ENCODE results near the gene FLII.

FLII gene

GRCh38 chr17:18234853-18235380, 23.6 kb downstream of the FLII start:
- no peak overlapping the region for H3K4me3 ChIP-seq (ENCODE audit: insufficient read depth in 1 of 2, low read depth in 1 of 2, low read length in 2 of 2)
- H3K23ac ChIP-seq (ENCODE audit: low read length in 2 of 2), result no peak overlapping the region
- no peak overlapping the region for H3K4me2 ChIP-seq (ENCODE audit: low read length, poor library complexity, severe bottlenecking)
- no peaks in the 10 kb centered on the region for H3K9me3 ChIP-seq (ENCODE audit: control insufficient read depth, low read length)
- H4K91ac ChIP-seq (ENCODE audit: low read length), result no peak overlapping the region
- H4K8ac ChIP-seq (ENCODE audit: low read length), result no peak overlapping the region
- H2BK15ac ChIP-seq (ENCODE audit: low read depth, poor library complexity, severe bottlenecking), result no peak overlapping the region
- H2AFZ ChIP-seq (ENCODE audit: low read depth, low read length), result no peak overlapping the region
- no peak overlapping the region for H3K27ac ChIP-seq (ENCODE audit: low read length, poor library complexity, severe bottlenecking)
- no peak overlapping the region for H2BK120ac ChIP-seq (ENCODE audit: low read depth, low read length)
- no peak overlapping the region for H3K9ac ChIP-seq (ENCODE audit: low read length)
- no peak overlapping the region for H3K18ac ChIP-seq (ENCODE audit: low read depth in 1 of 2, low read length in 2 of 2)
- H2AK5ac ChIP-seq (ENCODE audit: low read length, severe bottlenecking), result peak overlapping the region; percentile 24
- peaks cover 25% of the 10 kb centered on the region for H3K79me1 ChIP-seq (replicated peaks; ENCODE audit: low read length, poor library complexity, severe bottlenecking)
- 96% methylated on average over 22 of the region's 22 CpGs for WGBS
- H3K36me3 ChIP-seq (ENCODE audit: control insufficient read depth in 1 of 2, insufficient read depth in 2 of 2, low read depth in 1 of 2, low read length in 2 of 2), result peaks cover 75 to 81% of the 10 kb centered on the region in 2 experiments
- H3K27me3 ChIP-seq (ENCODE audit: control insufficient read depth in 1 of 2, insufficient read depth in 1 of 2, low read length in 2 of 2), result no peaks in the 10 kb centered on the region
- H2BK12ac ChIP-seq (ENCODE audit: low read length in 2 of 2), result no peak overlapping the region
- H3K4ac ChIP-seq (ENCODE audit: low read depth in 1 of 2, low read length in 2 of 2), result no peak overlapping the region
- no peak overlapping the region for H3K14ac ChIP-seq (ENCODE audit: low read length in 2 of 2)
- H3K4me1 ChIP-seq (ENCODE audit: control insufficient read depth, insufficient read depth, low read depth, low read length), result peaks cover 27% of the 10 kb centered on the region
- DNase-seq, result no peak
- H2BK5ac ChIP-seq (ENCODE audit: low read depth, low read length, poor library complexity, severe bottlenecking), result no peak overlapping the region

- Histone ChIP-seq H4K8ac (ENCODE audit: low read length) (no peak overlapping the region), H3K18ac (ENCODE audit: low read depth in 1 of 2, low read length in 2 of 2) (no peak overlapping the region), H3K4me2 (ENCODE audit: low read length, poor library complexity, severe bottlenecking) (no peak overlapping the region), H3K4ac (ENCODE audit: low read depth in 1 of 2, low read length in 2 of 2) (no peak overlapping the region), H3K36me3 (ENCODE audit: control insufficient read depth in 1 of 2, insufficient read depth in 2 of 2, low read depth in 1 of 2, low read length in 2 of 2) (peaks cover 66 to 77% of the 10 kb centered on the region in 2 experiments), H2AFZ (ENCODE audit: low read depth, low read length) (no peak overlapping the region), H3K27me3 (ENCODE audit: control insufficient read depth in 1 of 2, insufficient read depth in 1 of 2, low read length in 2 of 2) (no peaks in the 10 kb centered on the region), H3K4me1 (ENCODE audit: control insufficient read depth, insufficient read depth, low read depth, low read length) (peaks cover 28% of the 10 kb centered on the region), H3K9ac (ENCODE audit: low read length) (no peak overlapping the region), H3K9me3 (ENCODE audit: control insufficient read depth, low read length) (no peaks in the 10 kb centered on the region), H2BK12ac (ENCODE audit: low read length in 2 of 2) (no peak overlapping the region), H2AK5ac (ENCODE audit: low read length, severe bottlenecking) (no peak overlapping the region), H2BK15ac (ENCODE audit: low read depth, poor library complexity, severe bottlenecking) (no peak overlapping the region), H3K27ac (ENCODE audit: low read length, poor library complexity, severe bottlenecking) (no peak overlapping the region), H2BK120ac (ENCODE audit: low read depth, low read length) (no peak overlapping the region), H3K4me3 (ENCODE audit: insufficient read depth in 1 of 2, low read depth in 1 of 2, low read length in 2 of 2) (no peak overlapping the region), H3K23ac (ENCODE audit: low read length in 2 of 2) (no peak overlapping the region), H3K14ac (ENCODE audit: low read length in 2 of 2) (no peak overlapping the region), H2BK5ac (ENCODE audit: low read depth, low read length, poor library complexity, severe bottlenecking) (no peak overlapping the region), H4K91ac (ENCODE audit: low read length) (peak overlapping the region; percentile 40), H3K79me1 (replicated peaks; ENCODE audit: low read length, poor library complexity, severe bottlenecking) (peaks cover 32% of the 10 kb centered on the region)
- WGBS, result 96% methylated on average over 22 of the region's 22 CpGs
- no peak for DNase-seq
Measured at GRCh38 chr17:18233803-18234518, 24.6 kb downstream of the FLII start.

GRCh38 chr17:18231164-18231563, 27.4 kb downstream of the FLII start:
- no peak overlapping the region for H2AFZ ChIP-seq (ENCODE audit: low read depth, low read length)
- no peak overlapping the region for H3K18ac ChIP-seq (ENCODE audit: low read depth in 1 of 2, low read length in 2 of 2)
- peaks cover 37% of the 10 kb centered on the region for H3K4me1 ChIP-seq (ENCODE audit: control insufficient read depth, insufficient read depth, low read depth, low read length)
- H4K91ac ChIP-seq (ENCODE audit: low read length), result no peak overlapping the region
- H3K9ac ChIP-seq (ENCODE audit: low read length), result no peak overlapping the region
- H3K27me3 ChIP-seq (ENCODE audit: control insufficient read depth in 1 of 2, insufficient read depth in 1 of 2, low read length in 2 of 2), result no peaks in the 10 kb centered on the region
- H3K23ac ChIP-seq (ENCODE audit: low read length in 2 of 2), result no peak overlapping the region
- no peak overlapping the region for H2BK15ac ChIP-seq (ENCODE audit: low read depth, poor library complexity, severe bottlenecking)
- 69% methylated on average over 9 of the region's 9 CpGs for WGBS
- H3K27ac ChIP-seq (ENCODE audit: low read length, poor library complexity, severe bottlenecking), result no peak overlapping the region
- peaks cover 45% of the 10 kb centered on the region for H3K79me1 ChIP-seq (replicated peaks; ENCODE audit: low read length, poor library complexity, severe bottlenecking)
- no peak overlapping the region for H4K8ac ChIP-seq (ENCODE audit: low read length)
- no peak overlapping the region for H3K4me2 ChIP-seq (ENCODE audit: low read length, poor library complexity, severe bottlenecking)
- H2BK12ac ChIP-seq (ENCODE audit: low read length in 2 of 2), result no peak overlapping the region
- DNase-seq, result no peak
- H2BK120ac ChIP-seq (ENCODE audit: low read depth, low read length), result no peak overlapping the region
- peak overlapping the region in 1 of 2 experiments; percentile 71 for H3K14ac ChIP-seq (ENCODE audit: low read length in 2 of 2)
- H3K36me3 ChIP-seq (ENCODE audit: control insufficient read depth in 1 of 2, insufficient read depth in 2 of 2, low read depth in 1 of 2, low read length in 2 of 2), result peaks cover 40 to 51% of the 10 kb centered on the region in 2 experiments
- no peak overlapping the region for H2AK5ac ChIP-seq (ENCODE audit: low read length, severe bottlenecking)
- H3K4me3 ChIP-seq (ENCODE audit: insufficient read depth in 1 of 2, low read depth in 1 of 2, low read length in 2 of 2), result no peak overlapping the region
- H3K9me3 ChIP-seq (ENCODE audit: control insufficient read depth, low read length), result no peaks in the 10 kb centered on the region
- H2BK5ac ChIP-seq (ENCODE audit: low read depth, low read length, poor library complexity, severe bottlenecking), result no peak overlapping the region
- H3K4ac ChIP-seq (ENCODE audit: low read depth in 1 of 2, low read length in 2 of 2), result no peak overlapping the region

GRCh38 chr17:18230288-18231141, 28.0 kb downstream of the FLII start:
- Histone ChIP-seq H2AFZ (ENCODE audit: low read depth, low read length) (no peak overlapping the region), H2BK5ac (ENCODE audit: low read depth, low read length, poor library complexity, severe bottlenecking) (no peak overlapping the region), H3K9ac (ENCODE audit: low read length) (no peak overlapping the region), H3K36me3 (ENCODE audit: control insufficient read depth in 1 of 2, insufficient read depth in 2 of 2, low read depth in 1 of 2, low read length in 2 of 2) (peaks cover 33 to 49% of the 10 kb centered on the region in 2 experiments), H2BK12ac (ENCODE audit: low read length in 2 of 2) (no peak overlapping the region), H4K8ac (ENCODE audit: low read length) (no peak overlapping the region), H3K4me1 (ENCODE audit: control insufficient read depth, insufficient read depth, low read depth, low read length) (peaks cover 31% of the 10 kb centered on the region), H3K79me1 (replicated peaks; ENCODE audit: low read length, poor library complexity, severe bottlenecking) (peaks cover 47% of the 10 kb centered on the region), H3K4me3 (ENCODE audit: insufficient read depth in 1 of 2, low read depth in 1 of 2, low read length in 2 of 2) (no peak overlapping the region), H2BK120ac (ENCODE audit: low read depth, low read length) (no peak overlapping the region), H3K23ac (ENCODE audit: low read length in 2 of 2) (no peak overlapping the region), H3K18ac (ENCODE audit: low read depth in 1 of 2, low read length in 2 of 2) (no peak overlapping the region), H3K9me3 (ENCODE audit: control insufficient read depth, low read length) (no peaks in the 10 kb centered on the region), H3K14ac (ENCODE audit: low read length in 2 of 2) (no peak overlapping the region), H3K4ac (ENCODE audit: low read depth in 1 of 2, low read length in 2 of 2) (no peak overlapping the region), H3K4me2 (ENCODE audit: low read length, poor library complexity, severe bottlenecking) (no peak overlapping the region), H4K91ac (ENCODE audit: low read length) (no peak overlapping the region), H3K27me3 (ENCODE audit: control insufficient read depth in 1 of 2, insufficient read depth in 1 of 2, low read length in 2 of 2) (no peaks in the 10 kb centered on the region), H2AK5ac (ENCODE audit: low read length, severe bottlenecking) (no peak overlapping the region), H2BK15ac (ENCODE audit: low read depth, poor library complexity, severe bottlenecking) (no peak overlapping the region), H3K27ac (ENCODE audit: low read length, poor library complexity, severe bottlenecking) (no peak overlapping the region)
- no peak for DNase-seq
- WGBS, result 93% methylated on average over 14 of the region's 14 CpGs

Measured in mesenchymal stem cell (in vitro differentiated cells and primary cell).